Testis (tissue), 2 donors: ENCODE data around the gene OR6B1.

ENCODE experiments used
- CTCF ChIP-seq, 3 experiments: fragments of 450-650 bp in 2 of 3; fragments of 200-600 bp in 1 of 3; sonication (generic) in 1 of 3; IDR thresholded peaks; one replicate each; pipeline ENCODE4 v1.5.1; 2016 to 2019; ENCODE audit warnings: antibody characterized with exemption in 3 of 3, mild to moderate bottlenecking in 2 of 3, moderate library complexity in 1 of 3
- POLR2A ChIP-seq: fragments of 450-650 bp; IDR thresholded peaks from one replicate; pipeline ENCODE4 v1.6.1; 2017; ENCODE audit warnings: antibody characterized with exemption, mild to moderate bottlenecking, moderate library complexity

- TF ChIP-seq CTCF (IDR thresholded peaks at IDR 0.05), result no peak
- TF ChIP-seq POLR2A, result no peak
These were observed 21.5 kb upstream of the OR6B1 start for GRCh38 chr7:143978585-143978984.
